Measurements from ENCODE around the gene IDUA.

Gene IDUA

DNA sequence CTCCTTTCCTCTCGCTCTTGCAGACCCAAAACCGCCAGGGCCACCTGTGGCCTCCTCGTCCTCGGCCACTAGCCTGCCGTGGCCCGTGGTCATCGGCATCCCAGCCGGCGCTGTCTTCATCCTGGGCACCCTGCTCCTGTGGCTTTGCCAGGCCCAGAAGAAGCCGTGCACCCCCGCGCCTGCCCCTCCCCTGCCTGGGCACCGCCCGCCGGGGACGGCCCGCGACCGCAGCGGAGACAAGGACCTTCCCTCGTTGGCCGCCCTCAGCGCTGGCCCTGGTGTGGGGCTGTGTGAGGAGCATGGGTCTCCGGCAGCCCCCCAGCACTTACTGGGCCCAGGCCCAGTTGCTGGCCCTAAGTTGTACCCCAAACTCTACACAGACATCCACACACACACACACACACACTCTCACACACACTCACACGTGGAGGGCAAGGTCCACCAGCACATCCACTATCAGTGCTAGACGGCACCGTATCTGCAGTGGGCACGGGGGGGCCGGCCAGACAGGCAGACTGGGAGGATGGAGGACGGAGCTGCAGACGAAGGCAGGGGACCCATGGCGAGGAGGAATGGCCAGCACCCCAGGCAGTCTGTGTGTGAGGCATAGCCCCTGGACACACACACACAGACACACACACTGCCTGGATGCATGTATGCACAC lies 38.2 kb downstream of the IDUA start:
- H4K91ac ChIP-seq (ENCODE audit: low read length) = no peak overlapping the region
- H3K18ac ChIP-seq (ENCODE audit: low read depth in 1 of 2, low read length in 2 of 2) = no peak overlapping the region
- H3K9ac ChIP-seq (ENCODE audit: low read length) = no peak overlapping the region
- H2AFZ ChIP-seq (ENCODE audit: low read depth, low read length) = no peak overlapping the region
- H3K4me2 ChIP-seq (ENCODE audit: low read length, poor library complexity, severe bottlenecking) = no peak overlapping the region
- H2BK5ac ChIP-seq (ENCODE audit: low read depth, low read length, poor library complexity, severe bottlenecking) = no peak overlapping the region
- H2AK5ac ChIP-seq (ENCODE audit: low read length, severe bottlenecking) = no peak overlapping the region
- DNase-seq = no peak
- H3K27me3 ChIP-seq (ENCODE audit: control insufficient read depth in 1 of 2, insufficient read depth in 1 of 2, low read length in 2 of 2) = peaks cover 0 to 15% of the 10 kb centered on the region in 2 experiments
- no peak overlapping the region for H3K14ac ChIP-seq (ENCODE audit: low read length in 2 of 2)
- H3K9me3 ChIP-seq (ENCODE audit: control insufficient read depth, low read length) = no peaks in the 10 kb centered on the region
- no peak overlapping the region for H3K4me3 ChIP-seq (ENCODE audit: insufficient read depth in 1 of 2, low read depth in 1 of 2, low read length in 2 of 2)
- no peak overlapping the region for H3K4ac ChIP-seq (ENCODE audit: low read depth in 1 of 2, low read length in 2 of 2)
- no peak overlapping the region for H4K8ac ChIP-seq (ENCODE audit: low read length)
- H2BK120ac ChIP-seq (ENCODE audit: low read depth, low read length) = no peak overlapping the region
- H3K79me1 ChIP-seq (replicated peaks; ENCODE audit: low read length, poor library complexity, severe bottlenecking) = peaks cover 16% of the 10 kb centered on the region
- peak overlapping the region in 1 of 2 experiments; percentile 1 for H3K23ac ChIP-seq (ENCODE audit: low read length in 2 of 2)
- H3K4me1 ChIP-seq (ENCODE audit: control insufficient read depth, insufficient read depth, low read depth, low read length) = peaks cover 38% of the 10 kb centered on the region
- H2BK15ac ChIP-seq (ENCODE audit: low read depth, poor library complexity, severe bottlenecking) = no peak overlapping the region
- WGBS = 98% methylated on average over 31 of the region's 32 CpGs
- H2BK12ac ChIP-seq (ENCODE audit: low read length in 2 of 2) = no peak overlapping the region
- H3K36me3 ChIP-seq (ENCODE audit: control insufficient read depth in 1 of 2, insufficient read depth in 2 of 2, low read depth in 1 of 2, low read length in 2 of 2) = peaks cover 20 to 55% of the 10 kb centered on the region in 2 experiments
- no peak overlapping the region for H3K27ac ChIP-seq (ENCODE audit: low read length, poor library complexity, severe bottlenecking)

DNA sequence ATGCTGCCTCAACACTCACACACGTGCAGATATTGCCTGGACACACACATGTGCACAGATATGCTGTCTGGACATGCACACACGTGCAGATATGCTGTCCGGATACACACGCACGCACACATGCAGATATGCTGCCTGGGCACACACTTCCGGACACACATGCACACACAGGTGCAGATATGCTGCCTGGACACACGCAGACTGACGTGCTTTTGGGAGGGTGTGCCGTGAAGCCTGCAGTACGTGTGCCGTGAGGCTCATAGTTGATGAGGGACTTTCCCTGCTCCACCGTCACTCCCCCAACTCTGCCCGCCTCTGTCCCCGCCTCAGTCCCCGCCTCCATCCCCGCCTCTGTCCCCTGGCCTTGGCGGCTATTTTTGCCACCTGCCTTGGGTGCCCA lies 39.3 kb downstream of the IDUA start:
- no peaks in the 10 kb centered on the region for H3K9me3 ChIP-seq (ENCODE audit: control insufficient read depth, low read length)
- peak; percentile 31 for DNase-seq
- no peak overlapping the region for H3K4ac ChIP-seq (ENCODE audit: low read depth in 1 of 2, low read length in 2 of 2)
- no peak overlapping the region for H3K14ac ChIP-seq (ENCODE audit: low read length in 2 of 2)
- H2BK12ac ChIP-seq (ENCODE audit: low read length in 2 of 2) = no peak overlapping the region
- no peak overlapping the region for H2AK5ac ChIP-seq (ENCODE audit: low read length, severe bottlenecking)
- H3K4me3 ChIP-seq (ENCODE audit: insufficient read depth in 1 of 2, low read depth in 1 of 2, low read length in 2 of 2) = no peak overlapping the region
- H2AFZ ChIP-seq (ENCODE audit: low read depth, low read length) = no peak overlapping the region
- H4K8ac ChIP-seq (ENCODE audit: low read length) = no peak overlapping the region
- no peak overlapping the region for H3K23ac ChIP-seq (ENCODE audit: low read length in 2 of 2)
- H3K9ac ChIP-seq (ENCODE audit: low read length) = no peak overlapping the region
- no peak overlapping the region for H2BK5ac ChIP-seq (ENCODE audit: low read depth, low read length, poor library complexity, severe bottlenecking)
- no peak overlapping the region for H3K4me2 ChIP-seq (ENCODE audit: low read length, poor library complexity, severe bottlenecking)
- 74% methylated on average over 17 of the region's 17 CpGs for WGBS
- H2BK15ac ChIP-seq (ENCODE audit: low read depth, poor library complexity, severe bottlenecking) = no peak overlapping the region
- no peak overlapping the region for H2BK120ac ChIP-seq (ENCODE audit: low read depth, low read length)
- H3K79me1 ChIP-seq (replicated peaks; ENCODE audit: low read length, poor library complexity, severe bottlenecking) = peaks cover 13% of the 10 kb centered on the region
- peaks cover 20 to 52% of the 10 kb centered on the region in 2 experiments for H3K36me3 ChIP-seq (ENCODE audit: control insufficient read depth in 1 of 2, insufficient read depth in 2 of 2, low read depth in 1 of 2, low read length in 2 of 2)
- H3K18ac ChIP-seq (ENCODE audit: low read depth in 1 of 2, low read length in 2 of 2) = no peak overlapping the region
- no peak overlapping the region for H3K27ac ChIP-seq (ENCODE audit: low read length, poor library complexity, severe bottlenecking)
- peaks cover 0 to 23% of the 10 kb centered on the region in 2 experiments for H3K27me3 ChIP-seq (ENCODE audit: control insufficient read depth in 1 of 2, insufficient read depth in 1 of 2, low read length in 2 of 2)
- H4K91ac ChIP-seq (ENCODE audit: low read length) = no peak overlapping the region
- H3K4me1 ChIP-seq (ENCODE audit: control insufficient read depth, insufficient read depth, low read depth, low read length) = peaks cover 41% of the 10 kb centered on the region

DNA sequence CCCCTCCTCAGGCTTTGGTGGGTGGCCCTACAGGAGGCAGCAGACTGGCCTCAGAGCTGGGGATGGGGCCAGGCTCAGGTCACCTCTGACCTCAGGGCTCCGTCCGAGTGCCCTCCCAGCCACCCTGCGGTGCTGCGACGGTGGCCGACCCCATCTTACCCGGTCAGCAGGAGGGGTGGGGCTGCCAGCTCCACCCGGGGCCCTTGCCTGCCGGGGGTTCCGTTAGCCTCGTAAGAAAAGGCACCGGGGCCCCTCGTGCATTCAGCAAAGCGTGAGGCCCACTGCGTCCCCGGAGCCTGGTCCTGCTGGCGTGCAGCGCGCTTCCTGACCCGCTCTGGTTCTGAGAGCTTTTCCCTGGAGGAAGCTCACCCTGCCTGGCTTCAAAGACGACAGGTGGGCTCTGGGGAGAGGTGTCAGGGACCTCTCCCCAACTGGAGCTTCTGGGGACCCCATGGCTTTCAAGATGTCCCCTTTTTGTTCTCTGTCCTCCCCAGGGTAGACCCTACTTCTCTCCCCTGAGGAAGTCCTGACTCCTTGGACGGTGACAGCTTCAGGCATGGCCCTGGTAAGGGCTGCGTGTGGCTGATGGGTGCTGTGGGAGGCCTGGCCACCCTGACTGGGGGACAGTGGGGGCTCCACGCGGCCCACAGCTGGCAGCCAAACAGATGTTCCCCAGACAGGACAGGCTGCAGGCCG lies 40.5 kb downstream of the IDUA start:
- Histone ChIP-seq H3K9ac (ENCODE audit: low read length) (no peak overlapping the region), H3K4me2 (ENCODE audit: low read length, poor library complexity, severe bottlenecking) (no peak overlapping the region), H3K18ac (ENCODE audit: low read depth in 1 of 2, low read length in 2 of 2) (peak overlapping the region in 1 of 2 experiments; percentile 17), H2BK12ac (ENCODE audit: low read length in 2 of 2) (peak overlapping the region in 1 of 2 experiments; percentile 24), H2BK5ac (ENCODE audit: low read depth, low read length, poor library complexity, severe bottlenecking) (no peak overlapping the region), H2AFZ (ENCODE audit: low read depth, low read length) (no peak overlapping the region), H2AK5ac (ENCODE audit: low read length, severe bottlenecking) (peak overlapping the region; percentile 24), H4K91ac (ENCODE audit: low read length) (peak overlapping the region; percentile 62), H3K4ac (ENCODE audit: low read depth in 1 of 2, low read length in 2 of 2) (no peak overlapping the region), H3K27ac (ENCODE audit: low read length, poor library complexity, severe bottlenecking) (no peak overlapping the region), H3K79me1 (replicated peaks; ENCODE audit: low read length, poor library complexity, severe bottlenecking) (peaks cover under 1% of the 10 kb centered on the region), H3K9me3 (ENCODE audit: control insufficient read depth, low read length) (no peaks in the 10 kb centered on the region), H4K8ac (ENCODE audit: low read length) (no peak overlapping the region), H3K36me3 (ENCODE audit: control insufficient read depth in 1 of 2, insufficient read depth in 2 of 2, low read depth in 1 of 2, low read length in 2 of 2) (peaks cover 20 to 45% of the 10 kb centered on the region in 2 experiments), H3K14ac (ENCODE audit: low read length in 2 of 2) (peak overlapping the region in 1 of 2 experiments; percentile 72), H3K27me3 (ENCODE audit: control insufficient read depth in 1 of 2, insufficient read depth in 1 of 2, low read length in 2 of 2) (peaks cover 0 to 36% of the 10 kb centered on the region in 2 experiments), H2BK120ac (ENCODE audit: low read depth, low read length) (no peak overlapping the region), H3K4me3 (ENCODE audit: insufficient read depth in 1 of 2, low read depth in 1 of 2, low read length in 2 of 2) (no peak overlapping the region), H3K4me1 (ENCODE audit: control insufficient read depth, insufficient read depth, low read depth, low read length) (peaks cover 34% of the 10 kb centered on the region), H3K23ac (ENCODE audit: low read length in 2 of 2) (no peak overlapping the region), H2BK15ac (ENCODE audit: low read depth, poor library complexity, severe bottlenecking) (peak overlapping the region; percentile 33)
- WGBS = 80% methylated on average over 26 of the region's 26 CpGs
- DNase-seq = no peak

DNA sequence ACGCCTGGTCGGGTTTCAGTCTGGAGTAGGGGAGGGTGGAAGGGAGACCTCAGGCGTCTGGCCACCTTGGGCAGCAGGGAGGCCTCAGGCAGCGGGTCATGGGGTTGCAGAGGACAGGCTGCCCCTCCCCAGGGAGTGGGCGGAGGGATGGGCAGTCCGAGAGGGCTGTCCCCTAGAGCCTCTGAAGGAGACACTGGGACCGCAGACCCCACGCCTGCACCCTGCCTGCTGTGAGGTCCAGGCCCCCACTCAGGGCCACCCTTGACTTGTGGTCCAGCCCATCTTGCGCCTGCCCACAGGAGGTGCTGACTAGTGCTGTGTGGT lies 41.0 kb downstream of the IDUA start:
- 64% methylated on average over 9 of the region's 9 CpGs for WGBS
- DNase-seq = peak; percentile 14
- Histone ChIP-seq H3K4me3 (ENCODE audit: insufficient read depth in 1 of 2, low read depth in 1 of 2, low read length in 2 of 2) (no peak overlapping the region), H3K9me3 (ENCODE audit: control insufficient read depth, low read length) (no peaks in the 10 kb centered on the region), H3K14ac (ENCODE audit: low read length in 2 of 2) (no peak overlapping the region), H3K4me1 (ENCODE audit: control insufficient read depth, insufficient read depth, low read depth, low read length) (peaks cover 34% of the 10 kb centered on the region), H3K23ac (ENCODE audit: low read length in 2 of 2) (no peak overlapping the region), H2BK5ac (ENCODE audit: low read depth, low read length, poor library complexity, severe bottlenecking) (no peak overlapping the region), H4K8ac (ENCODE audit: low read length) (no peak overlapping the region), H3K9ac (ENCODE audit: low read length) (no peak overlapping the region), H2AFZ (ENCODE audit: low read depth, low read length) (no peak overlapping the region), H3K36me3 (ENCODE audit: control insufficient read depth in 1 of 2, insufficient read depth in 2 of 2, low read depth in 1 of 2, low read length in 2 of 2) (peaks cover 20 to 40% of the 10 kb centered on the region in 2 experiments), H2BK120ac (ENCODE audit: low read depth, low read length) (no peak overlapping the region), H3K27ac (ENCODE audit: low read length, poor library complexity, severe bottlenecking) (no peak overlapping the region), H3K18ac (ENCODE audit: low read depth in 1 of 2, low read length in 2 of 2) (peak overlapping the region; percentile 17 to 48), H3K4me2 (ENCODE audit: low read length, poor library complexity, severe bottlenecking) (no peak overlapping the region), H2BK15ac (ENCODE audit: low read depth, poor library complexity, severe bottlenecking) (peak overlapping the region; percentile 33), H3K79me1 (replicated peaks; ENCODE audit: low read length, poor library complexity, severe bottlenecking) (no peaks in the 10 kb centered on the region), H3K4ac (ENCODE audit: low read depth in 1 of 2, low read length in 2 of 2) (no peak overlapping the region), H4K91ac (ENCODE audit: low read length) (peak overlapping the region; percentile 62), H3K27me3 (ENCODE audit: control insufficient read depth in 1 of 2, insufficient read depth in 1 of 2, low read length in 2 of 2) (peaks cover 0 to 40% of the 10 kb centered on the region in 2 experiments), H2AK5ac (ENCODE audit: low read length, severe bottlenecking) (no peak overlapping the region), H2BK12ac (ENCODE audit: low read length in 2 of 2) (peak overlapping the region in 1 of 2 experiments; percentile 60)

Measured in mesenchymal stem cell (in vitro differentiated cells and primary cell).